Prostate gland (tissue), 2 donors: ENCODE results near the gene DMXL1. TPM values are rescaled to one million over a fixed set of nuclear protein-coding genes. Genes with fewer than 3 reads are reported as not detected.
A peak's percentile ranks its signal among the peaks of the same experiment; 100 is the strongest.

Experiments
- DNase-seq: peaks from one replicate; pipeline ENCODE4 v3.0.0-alpha.2; 2019; ENCODE audit warnings: low spot score
- H3K27ac ChIP-seq, 2 donors: fragments of 200-600 bp; sonication (generic); 2 replicates each; pipeline ENCODE4 v1.5.1; 2017 to 2019
- H3K27me3 ChIP-seq: fragments of 200-600 bp; sonication (generic); replicated peaks from 2 replicates; pipeline ENCODE4 v1.5.1; 2019; ENCODE audit not compliant: insufficient read depth
- H3K36me3 ChIP-seq, 2 donors: fragments of 200-600 bp; sonication (generic); 1 replicate in 1 of 2; 2 replicates in 1 of 2; pipeline versions ENCODE4 v1.5.1 to v1.8.1; 2017 to 2019
- H3K4me1 ChIP-seq: fragments of 200-600 bp; sonication (generic); replicated peaks from 2 replicates; pipeline ENCODE4 v1.5.1; 2019
- H3K4me3 ChIP-seq, 2 donors: fragments of 200-600 bp; sonication (generic); 2 replicates each; pipeline ENCODE4 v1.5.1; 2017 to 2019
- H3K9me3 ChIP-seq: fragments of 200-600 bp; sonication (generic); 2 replicates; pipeline ENCODE4 v1.5.1; 2017
- CTCF ChIP-seq, 4 experiments: fragments of 200-600 bp in 2 of 4; fragments of 450-650 bp in 2 of 4; sonication (generic) in 2 of 4; IDR thresholded peaks; 1 replicate in 3 of 4; 2 replicates in 1 of 4; pipeline ENCODE4 v1.5.1; 2016 to 2019; ENCODE audit warnings: antibody characterized with exemption in 4 of 4, mild to moderate bottlenecking in 2 of 4, moderate library complexity in 2 of 4
- POLR2A ChIP-seq: fragments of 450-650 bp; IDR thresholded peaks from one replicate; pipeline ENCODE4 v1.6.1; 2016; ENCODE audit warnings: antibody characterized with exemption, mild to moderate bottlenecking
- POLR2AphosphoS5 ChIP-seq: sonication (generic); formaldehyde crosslinking; IDR thresholded peaks from one replicate; pipeline ENCODE4 v1.6.1; 2017; ENCODE audit warnings: antibody characterized with exemption
- WGBS: methylation state at CpG from one replicate; pipeline ENCODE4 v1.1.5; 2018; 5-methylcytosine and 5-hydroxymethylcytosine counted together
- intact Hi-C: fragments of 100-400 bp; cut with DNase I; formaldehyde crosslinking; loops from one replicate; pipeline ENCODE4 v1.14.2; 2022
- total RNA-seq, 2 donors: library from RNA; depleted of rRNA; stranded (reverse); fragments of >200 nt; gene quantifications; one replicate each; pipeline ENCODE4 v1.1.0, GENCODE V29; 2016

The DMXL1 gene
- total RNA-seq, 2 donors from 2014 or later = 89.2 to 180 TPM

- Histone ChIP-seq H3K4me1 (no peaks in the 10 kb centered on the region), H3K4me3 (no peak overlapping the region), H3K36me3 (no peaks in the 10 kb centered on the region), H3K27ac (no peak overlapping the region), H3K27me3 (no peaks in the 10 kb centered on the region), H3K9me3 (no peaks in the 10 kb centered on the region)
- 69% methylated on average over 2 of the region's 2 CpGs for WGBS
- intact Hi-C loops = no loop called here
- TF ChIP-seq POLR2AphosphoS5 (no peak), POLR2A (no peak), CTCF (IDR thresholded peaks at IDR 0.05) (no peak)
- no peak for DNase-seq
Measured at GRCh38 chr5:119055294-119055693, 15.6 kb upstream of the DMXL1 start.

- Histone ChIP-seq H3K4me1 (no peaks in the 10 kb centered on the region), H3K27ac (no peak overlapping the region), H3K27me3 (no peaks in the 10 kb centered on the region), H3K4me3 (no peak overlapping the region), H3K36me3 (no peaks in the 10 kb centered on the region), H3K9me3 (no peaks in the 10 kb centered on the region)
- intact Hi-C loops = no loop called here
- no peak for TF ChIP-seq CTCF (IDR thresholded peaks at IDR 0.05)
- no peak for TF ChIP-seq POLR2AphosphoS5
- no peak for TF ChIP-seq POLR2A
- no peak for DNase-seq
Measured at GRCh38 chr5:119058979-119059529, 11.8 kb upstream of the DMXL1 start.

GRCh38 chr5:119059740-119060255, 11.1 kb upstream of the DMXL1 start:
- H3K9me3 ChIP-seq = no peaks in the 10 kb centered on the region
- no peak overlapping the region for H3K4me3 ChIP-seq
- H3K27me3 ChIP-seq = no peaks in the 10 kb centered on the region
- no peaks in the 10 kb centered on the region for H3K36me3 ChIP-seq
- DNase-seq = no peak
- intact Hi-C loops = no loop called here
- no peaks in the 10 kb centered on the region for H3K4me1 ChIP-seq
- TF ChIP-seq POLR2A (no peak), CTCF (IDR thresholded peaks at IDR 0.05) (no peak), POLR2AphosphoS5 (no peak)
- H3K27ac ChIP-seq = no peak overlapping the region

DNA sequence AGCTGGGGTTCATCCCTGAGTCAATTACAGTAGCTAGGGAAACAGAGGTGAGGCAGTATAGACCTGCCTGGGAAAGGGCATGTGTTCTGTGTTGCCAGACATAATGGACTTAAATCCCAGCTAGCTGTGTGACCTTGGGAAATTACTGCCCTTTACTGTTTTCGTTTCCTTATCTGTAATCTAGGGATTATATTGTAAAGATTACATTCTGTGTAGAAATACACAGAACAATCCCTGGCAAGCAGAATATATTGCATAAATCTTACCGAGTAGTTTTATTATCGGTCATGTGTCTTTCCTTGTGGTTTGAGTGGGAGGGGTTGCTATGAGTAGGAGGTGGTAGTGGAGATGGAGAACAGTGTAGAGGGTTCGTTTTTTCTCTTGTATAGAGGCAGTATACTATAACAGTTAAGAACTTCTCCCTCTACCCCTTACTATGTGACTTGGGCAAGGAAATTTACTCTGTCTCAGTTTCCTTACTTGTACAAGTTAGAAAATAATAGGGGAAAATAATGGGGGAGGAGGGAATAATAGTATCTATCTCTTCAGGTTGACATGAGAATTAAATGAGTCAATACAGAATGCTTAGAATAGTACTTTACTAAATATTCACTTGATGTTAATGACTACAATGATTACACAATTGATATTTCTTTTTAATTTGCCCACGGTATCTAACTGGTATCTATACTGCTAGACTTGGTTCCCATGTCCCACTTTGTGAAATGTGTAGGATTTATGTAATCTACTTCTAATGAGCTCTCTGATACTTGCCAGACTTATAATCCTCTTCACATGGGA, 7.1 kb upstream of the DMXL1 start:
- DNase-seq = peak; percentile 12
- Histone ChIP-seq H3K9me3 (no peaks in the 10 kb centered on the region), H3K36me3 (no peaks in the 10 kb centered on the region), H3K4me3 (no peak overlapping the region), H3K4me1 (no peaks in the 10 kb centered on the region), H3K27me3 (no peaks in the 10 kb centered on the region), H3K27ac (peak overlapping the region; percentile 3 to 58)
- intact Hi-C loops = no loop called here
- TF ChIP-seq CTCF (IDR thresholded peaks at IDR 0.05) (no peak), POLR2A (no peak), POLR2AphosphoS5 (peak; percentile 80)
- 25% methylated on average over 5 of the region's 5 CpGs for WGBS

DNA sequence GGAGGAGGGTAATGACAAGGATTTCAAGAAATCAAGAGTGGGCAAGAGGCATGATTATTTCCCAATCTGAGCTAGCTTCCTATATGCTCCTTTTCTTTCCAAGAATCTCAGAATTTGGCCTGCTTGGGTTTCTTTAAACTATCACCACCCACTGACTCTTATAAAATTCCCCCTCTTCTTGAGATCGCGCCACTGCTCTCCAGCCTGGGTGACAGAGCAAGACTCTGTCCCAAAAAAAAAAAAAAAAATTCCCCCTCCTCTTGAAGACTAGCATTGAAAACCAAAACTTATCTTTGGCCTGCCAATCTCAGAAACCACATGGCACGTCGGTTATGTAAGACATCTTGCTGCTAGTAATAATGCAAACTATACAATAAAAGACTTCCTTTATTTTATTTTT, 3.4 kb upstream of the DMXL1 start:
- Histone ChIP-seq H3K4me3 (no peak overlapping the region), H3K36me3 (no peaks in the 10 kb centered on the region), H3K4me1 (peaks cover 3% of the 10 kb centered on the region), H3K27ac (no peak overlapping the region), H3K27me3 (no peaks in the 10 kb centered on the region), H3K9me3 (no peaks in the 10 kb centered on the region)
- intact Hi-C loops = no loop called here
- TF ChIP-seq POLR2AphosphoS5 = no peak
- no peak for TF ChIP-seq POLR2A
- TF ChIP-seq CTCF (IDR thresholded peaks at IDR 0.05) = no peak
- DNase-seq = no peak
- 94% methylated on average over 4 of the region's 4 CpGs for WGBS
